Measurements from ENCODE around the gene CIAO3.

CIAO3 gene

GRCh38 chr16:775236-775796, 34.5 kb upstream of the CIAO3 start:
- DNase-seq, result no peak

DNA sequence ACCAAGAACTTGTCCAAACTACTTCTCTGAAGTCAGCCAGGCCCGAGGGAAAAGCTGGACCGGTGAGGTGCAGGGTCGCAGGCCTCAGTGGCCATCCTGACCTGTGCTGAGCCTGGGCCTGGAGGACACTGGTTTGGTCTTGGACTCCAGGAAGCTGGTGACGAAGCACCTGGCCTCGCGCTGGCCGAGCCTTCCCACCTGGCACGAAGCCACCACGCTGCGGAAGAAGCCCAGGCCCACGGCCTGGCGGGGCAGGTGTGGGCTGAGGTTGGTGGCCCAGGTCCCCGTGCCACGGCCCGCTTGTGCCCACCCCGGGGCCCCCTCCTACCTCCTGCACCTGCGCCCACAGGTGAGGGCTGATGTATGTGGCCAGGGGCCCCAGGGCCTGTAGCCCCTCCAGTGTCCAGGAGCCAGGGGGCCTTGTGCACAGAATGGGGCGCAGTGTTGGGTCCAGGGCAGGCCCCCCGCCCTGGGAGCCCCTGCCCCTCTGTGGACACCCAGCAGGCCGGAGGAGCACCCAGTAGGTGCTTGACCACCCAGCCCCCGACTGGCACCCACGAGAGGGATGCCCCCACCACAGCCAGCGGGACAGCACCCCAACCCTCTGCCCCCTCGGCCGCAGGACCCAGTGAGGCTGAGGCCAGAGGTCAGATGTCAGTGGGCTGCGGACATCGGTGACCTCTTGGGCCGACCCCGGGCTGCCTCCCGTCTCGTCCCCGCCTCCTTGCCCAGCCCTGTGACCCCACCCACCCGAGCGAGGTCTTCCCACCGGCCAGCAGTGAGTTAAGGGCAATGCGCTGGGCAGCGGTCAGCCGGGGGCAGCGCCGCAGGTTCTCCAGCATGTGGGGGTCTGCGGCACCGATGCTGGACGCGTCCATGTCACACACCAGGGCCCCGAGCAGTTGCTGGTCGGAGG, 33.5 kb upstream of the CIAO3 start:
- DNase-seq, result no peak

DNA sequence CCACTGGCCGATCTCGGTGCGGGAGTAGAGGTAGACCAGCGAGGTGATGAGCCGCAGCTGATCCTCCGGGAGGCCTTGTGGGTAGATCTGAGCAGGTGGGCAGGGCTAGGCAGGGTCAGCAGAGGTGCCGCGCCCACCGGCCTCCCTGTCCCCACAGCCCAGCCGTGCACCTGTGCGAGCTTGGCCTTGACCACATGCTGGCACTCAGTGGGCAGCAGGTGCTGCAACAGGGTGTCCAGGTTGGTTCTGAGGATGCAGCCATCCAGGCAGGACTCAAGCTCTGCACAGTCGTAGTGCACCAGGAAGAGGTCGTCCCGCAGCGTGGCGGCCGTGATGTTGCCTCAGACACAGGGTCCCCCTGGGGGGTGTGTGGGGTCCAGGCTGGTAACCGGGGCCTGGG, 32.2 kb upstream of the CIAO3 start:
- no peak for DNase-seq

GRCh38 chr16:770411-770810, 29.6 kb upstream of the CIAO3 start:
- no peak for DNase-seq

GRCh38 chr16:769934-770333, 29.1 kb upstream of the CIAO3 start:
- DNase-seq, result no peak

DNA sequence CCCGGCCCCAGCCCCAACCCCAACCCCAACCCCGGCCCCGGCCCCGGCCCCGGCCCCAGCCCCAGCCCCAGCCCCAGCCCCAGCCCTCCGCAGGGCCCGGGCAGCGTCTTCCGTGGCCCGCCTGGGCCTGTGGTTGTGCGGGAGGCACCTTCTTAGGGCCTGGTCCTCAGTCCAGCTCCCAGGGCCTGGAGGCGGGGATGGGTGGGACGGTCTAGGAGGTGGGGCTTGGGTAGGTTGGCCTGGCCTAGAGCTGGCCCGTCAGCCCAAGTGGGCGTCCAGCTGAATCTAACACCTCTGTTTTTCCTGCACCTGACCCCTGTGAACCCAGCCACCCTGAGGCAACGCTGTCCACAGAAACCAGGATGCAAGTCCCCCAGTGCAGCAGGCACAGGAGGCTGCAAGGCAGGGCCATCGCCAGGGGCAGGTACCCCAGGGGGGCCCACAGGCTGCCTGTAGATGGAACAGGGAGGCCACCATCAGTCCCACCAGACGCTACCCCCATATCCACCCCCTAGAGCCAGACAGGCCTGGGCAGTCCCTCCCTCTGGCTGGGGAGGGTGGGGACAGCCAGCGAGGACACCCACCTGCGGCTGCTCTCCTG, 28.5 kb upstream of the CIAO3 start:
- DNase-seq, result no peak

GRCh38 chr16:768428-768827, 27.6 kb upstream of the CIAO3 start:
- DNase-seq, result no peak

DNA sequence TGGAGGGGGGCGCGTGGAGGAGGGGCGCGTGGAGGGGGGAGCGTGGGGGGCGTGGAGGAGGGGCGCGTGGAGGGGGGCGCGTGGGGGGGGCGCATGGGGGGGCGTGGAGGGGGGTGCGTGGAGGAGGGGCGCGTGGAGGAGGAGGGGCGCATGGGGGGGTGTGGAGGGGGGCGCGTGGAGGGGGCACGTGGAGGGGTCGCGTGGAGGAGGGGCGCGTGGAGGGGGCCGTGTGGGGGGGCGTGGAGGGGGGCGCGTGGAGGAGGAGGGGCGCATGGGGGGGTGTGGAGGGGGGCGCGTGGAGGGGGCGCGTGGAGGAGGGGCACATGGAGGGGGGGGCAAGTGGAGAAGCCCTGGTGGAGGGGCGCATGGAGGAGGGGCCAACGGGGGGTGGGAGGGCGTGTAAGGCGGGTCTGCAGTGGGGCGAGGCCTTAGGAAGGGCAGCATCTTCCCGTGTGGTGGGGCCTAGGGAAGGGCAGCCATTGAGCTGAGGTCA, 27.0 kb upstream of the CIAO3 start:
- DNase-seq, result no peak

GRCh38 chr16:766820-767640, 26.2 kb upstream of the CIAO3 start:
- no peak for DNase-seq

DNA sequence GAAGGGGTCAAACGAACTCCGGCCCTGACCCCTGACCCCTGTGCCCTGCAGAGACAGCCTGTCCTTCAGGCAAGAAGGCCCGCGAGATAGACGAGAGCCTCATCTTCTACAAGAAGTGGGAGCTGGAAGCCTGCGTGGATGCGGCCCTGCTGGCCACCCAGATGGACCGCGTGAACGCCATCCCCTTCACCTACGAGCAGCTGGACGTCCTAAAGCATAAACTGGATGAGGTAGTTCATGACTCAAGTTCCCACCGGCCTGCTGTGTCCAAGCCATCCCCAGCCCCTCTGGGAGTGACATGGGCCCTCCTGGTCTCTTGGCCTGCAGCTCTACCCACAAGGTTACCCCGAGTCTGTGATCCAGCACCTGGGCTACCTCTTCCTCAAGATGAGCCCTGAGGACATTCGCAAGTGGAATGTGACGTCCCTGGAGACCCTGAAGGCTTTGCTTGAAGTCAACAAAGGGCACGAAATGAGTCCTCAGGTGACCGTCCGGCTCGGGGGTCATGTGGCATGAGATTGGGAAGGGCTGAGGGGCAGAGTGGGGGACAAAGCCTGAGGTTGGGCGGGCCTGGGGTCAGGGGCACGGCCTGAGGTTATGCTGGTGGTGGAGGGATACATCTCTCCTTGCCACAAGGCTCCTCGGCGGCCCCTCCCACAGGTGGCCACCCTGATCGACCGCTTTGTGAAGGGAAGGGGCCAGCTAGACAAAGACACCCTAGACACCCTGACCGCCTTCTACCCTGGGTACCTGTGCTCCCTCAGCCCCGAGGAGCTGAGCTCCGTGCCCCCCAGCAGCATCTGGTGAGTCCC, 25.4 kb upstream of the CIAO3 start:
- DNase-seq, result no peak

DNA sequence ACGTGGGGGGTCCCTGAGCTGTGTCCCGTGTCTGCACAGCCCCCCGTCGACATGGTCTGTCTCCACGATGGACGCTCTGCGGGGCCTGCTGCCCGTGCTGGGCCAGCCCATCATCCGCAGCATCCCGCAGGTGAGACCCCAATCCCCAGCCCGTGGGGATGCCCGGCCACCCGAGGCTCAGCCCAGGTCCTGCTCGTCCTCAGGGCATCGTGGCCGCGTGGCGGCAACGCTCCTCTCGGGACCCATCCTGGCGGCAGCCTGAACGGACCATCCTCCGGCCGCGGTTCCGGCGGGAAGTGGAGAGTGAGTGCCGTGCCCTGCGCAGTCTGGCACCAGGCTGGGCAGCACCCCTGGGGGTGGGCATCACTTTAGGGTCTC, 24.7 kb upstream of the CIAO3 start:
- no peak for DNase-seq

GRCh38 chr16:764848-765487, 24.2 kb upstream of the CIAO3 start:
- DNase-seq, result no peak

DNA sequence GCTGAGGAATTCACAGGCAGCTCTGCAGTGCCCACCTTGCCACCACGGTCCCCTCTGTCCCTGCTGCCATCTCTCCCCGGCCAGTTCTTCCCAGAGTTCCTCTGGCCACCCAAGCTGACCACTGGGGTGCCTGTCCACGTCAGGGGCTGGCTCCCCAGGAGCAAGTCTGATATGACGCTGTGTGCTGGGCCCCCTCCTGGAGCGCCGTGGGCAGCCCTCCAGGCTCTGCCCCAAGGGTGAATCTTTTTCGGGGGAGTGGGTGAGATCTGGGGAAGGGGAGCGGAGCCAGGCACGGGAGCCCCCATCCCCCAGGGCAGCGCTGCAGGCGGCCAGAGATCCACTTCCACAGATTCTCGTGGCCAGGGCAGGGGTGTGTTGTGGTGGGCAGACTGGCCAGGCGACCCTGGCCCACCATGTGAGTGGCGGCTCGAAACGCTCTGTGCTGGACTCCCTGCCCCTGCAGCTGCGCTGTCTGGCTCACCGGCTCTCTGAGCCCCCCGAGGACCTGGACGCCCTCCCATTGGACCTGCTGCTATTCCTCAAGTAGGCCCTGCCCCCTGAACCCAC, 23.5 kb upstream of the CIAO3 start:
- DNase-seq, result no peak

DNA sequence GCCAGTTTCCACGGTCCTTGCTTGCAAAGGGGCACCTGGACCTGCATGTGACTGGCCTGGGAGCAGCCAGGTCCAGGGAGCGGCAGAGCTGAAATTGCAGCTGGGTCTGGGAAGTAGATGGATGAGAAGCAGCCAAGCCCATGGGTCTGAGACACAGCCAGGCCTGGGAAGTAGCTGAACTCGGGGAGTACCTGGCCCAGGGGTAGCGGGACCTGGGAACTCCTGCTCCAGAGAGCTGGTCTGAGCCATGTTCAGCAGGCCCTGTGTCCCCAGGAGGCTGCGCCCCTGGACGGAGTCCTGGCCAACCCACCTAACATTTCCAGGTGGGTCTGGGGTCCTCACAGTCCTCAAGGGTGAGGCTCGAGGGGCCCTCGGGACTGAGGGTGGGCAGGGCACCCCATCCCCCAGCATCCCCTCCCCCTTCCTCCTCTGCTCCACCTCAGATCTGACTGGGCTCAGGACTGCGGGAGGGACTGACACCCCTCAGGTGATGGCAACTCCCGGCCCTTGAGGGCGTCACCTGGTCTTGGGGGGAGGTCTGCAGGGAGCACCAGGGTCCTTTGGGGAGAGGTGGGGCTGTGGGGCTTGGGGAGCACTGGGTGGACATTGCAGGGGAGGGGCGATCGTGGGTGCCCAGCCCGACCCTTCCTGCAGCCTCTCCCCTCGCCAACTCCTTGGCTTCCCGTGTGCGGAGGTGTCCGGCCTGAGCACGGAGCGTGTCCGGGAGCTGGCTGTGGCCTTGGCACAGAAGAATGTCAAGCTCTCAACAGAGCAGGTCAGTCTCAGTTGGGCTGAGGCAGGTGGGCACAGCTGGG, 22.8 kb upstream of the CIAO3 start:
- no peak for DNase-seq

GRCh38 chr16:762595-763268, 21.9 kb upstream of the CIAO3 start:
- DNase-seq, result no peak

DNA sequence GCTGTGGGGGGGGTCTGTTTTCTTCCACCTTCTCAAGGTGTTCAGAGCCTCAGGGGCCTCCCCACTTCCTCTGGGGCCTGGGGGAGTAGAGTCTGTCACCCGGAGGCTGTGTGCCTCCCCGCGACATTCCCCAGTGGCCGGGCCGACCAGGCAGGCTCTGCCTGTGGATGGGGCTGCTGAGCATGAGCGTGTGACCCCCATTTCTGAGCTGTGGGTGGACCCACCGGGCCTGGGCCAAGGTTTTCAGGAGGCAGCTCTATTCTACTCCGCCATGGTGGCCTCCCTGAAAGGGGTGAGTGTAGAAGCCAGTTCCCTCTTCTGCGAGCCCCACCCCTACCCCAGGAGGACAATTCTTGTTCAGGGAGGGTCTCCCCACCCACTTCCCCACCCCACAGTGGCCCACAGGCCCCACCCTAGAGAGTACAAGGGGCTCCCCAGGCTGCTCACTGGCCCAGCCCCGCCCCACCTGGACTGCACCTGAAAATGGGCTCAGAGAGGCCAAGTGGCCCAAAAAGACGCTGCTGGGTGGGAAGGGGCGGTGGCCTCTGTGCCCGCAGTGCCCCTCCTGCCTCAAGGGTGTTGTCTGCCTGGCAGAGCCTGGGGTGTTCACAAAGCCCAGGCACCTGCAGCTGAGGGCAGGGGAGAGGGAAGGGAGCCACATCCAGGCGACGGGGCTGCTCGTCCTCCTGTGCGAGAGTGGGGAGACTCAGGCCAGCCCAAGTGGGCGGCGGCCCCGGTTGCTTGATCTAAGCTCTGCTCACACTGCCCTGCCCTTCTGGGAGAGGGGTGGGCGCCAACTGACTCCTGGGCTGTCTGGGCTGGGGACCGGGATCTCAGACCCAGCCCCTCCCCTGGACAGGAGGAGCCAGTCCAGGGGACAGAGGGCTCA, 21.1 kb upstream of the CIAO3 start:
- no peak for DNase-seq

- DNase-seq, result no peak
Measured at GRCh38 chr16:760545-761343, 19.9 kb upstream of the CIAO3 start, which contains the start of gene MSLN. Gene MSLN (plus strand): TSS chr16:760734. CDS start chr16:762681, 1,947 bp downstream.

- DNase-seq, result no peak
Measured at GRCh38 chr16:760065-760464, 19.3 kb upstream of the CIAO3 start.

All from NCI-H1105 treated with DMSO at 0.1 percent for 48 hours (cell line).